Natural killer cell (primary cell): ENCODE results near the gene MAX. TPM values are rescaled to one million over a fixed set of nuclear protein-coding genes. Genes with fewer than 3 reads are reported as not detected.

Experiments
- ATAC-seq, 3 donors: fragments of 150-1000 bp in 2 of 3; fragments of 200-7000 bp in 1 of 3; cut with Tn5 transposase; 1 replicate in 1 of 3; 2 replicates in 2 of 3; pipeline ENCODE4 v1.10.0; 2021; ENCODE audit warnings: mild to moderate bottlenecking in 2 of 3, moderate library complexity in 2 of 3
- DNase-seq, 2 donors: peaks; one replicate each; pipeline versions ENCODE4 v3.0.0 to v3.0.0-alpha.2; 2013 to 2021; ENCODE audit warnings: mixed read lengths in 1 of 2
- H3K27ac ChIP-seq: one replicate; pipeline ENCODE4 v1.5.1; 2013; ENCODE audit warnings: mild to moderate bottlenecking, low read length
- H3K27me3 ChIP-seq: one replicate; pipeline ENCODE4 v1.6.1; 2013; ENCODE audit warnings: low read length; ENCODE audit not compliant: control insufficient read depth, insufficient read depth
- H3K36me3 ChIP-seq: one replicate; pipeline ENCODE4 v1.6.1; 2013; ENCODE audit warnings: low read length; ENCODE audit not compliant: control insufficient read depth, insufficient read depth
- H3K4me1 ChIP-seq: one replicate; pipeline ENCODE4 v1.6.1; 2013; ENCODE audit warnings: low read length; ENCODE audit not compliant: control insufficient read depth, insufficient read depth
- H3K4me3 ChIP-seq: one replicate; pipeline ENCODE4 v1.5.1; 2013; ENCODE audit warnings: low read length
- H3K9me3 ChIP-seq: one replicate; pipeline ENCODE4 v1.6.1; 2013; ENCODE audit warnings: low read length; ENCODE audit not compliant: control insufficient read depth, insufficient read depth
- H3K27ac Mint-ChIP-seq, 2 donors: one replicate each; pipeline ENCODE4 v1.8.0; 2022; ENCODE audit warnings: mild to moderate bottlenecking in 2 of 2, mixed read lengths in 2 of 2, moderate library complexity in 1 of 2
- H3K27me3 Mint-ChIP-seq, 2 donors: one replicate each; pipeline ENCODE4 v1.8.0; 2022; ENCODE audit warnings: low read depth in 2 of 2, mixed read lengths in 2 of 2
- H3K36me3 Mint-ChIP-seq: one replicate; pipeline ENCODE4 v1.8.0; 2022; ENCODE audit warnings: mixed read lengths
- H3K4me1 Mint-ChIP-seq, 2 donors: one replicate each; pipeline ENCODE4 v1.8.0; 2022; ENCODE audit warnings: mixed read lengths in 2 of 2
- H3K4me3 Mint-ChIP-seq: one replicate; pipeline ENCODE4 v1.8.0; 2022; ENCODE audit warnings: mild to moderate bottlenecking, moderate library complexity, mixed read lengths
- H3K9me3 Mint-ChIP-seq, 2 donors: one replicate each; pipeline ENCODE4 v1.8.0; 2022; ENCODE audit warnings: mixed read lengths in 2 of 2
- CTCF ChIP-seq: fragments of 200-600 bp; IDR thresholded peaks from one replicate; pipeline ENCODE4 v1.8.0; 2022; ENCODE audit warnings: antibody characterized with exemption
- WGBS: methylation state at CpG from one replicate; pipeline ENCODE4 v1.1.7; 2013; ENCODE audit warnings: missing lambda C conversion rate; ENCODE audit not compliant: insufficient coverage; 5-methylcytosine and 5-hydroxymethylcytosine counted together
- intact Hi-C: fragments of 100-400 bp; cut with micrococcal nuclease; formaldehyde crosslinking; loops from one replicate; pipeline ENCODE4 v1.14.2; 2022
- total RNA-seq, 4 donors: library from RNA; stranded (reverse); fragments of 120-200 nt in 1 of 4; gene quantifications; one replicate each; pipeline versions ENCODE4 v1.2.3 to v1.2.4, GENCODE V29; 2013 to 2022

Gene MAX
- total RNA-seq: 100 to 1,000 TPM; 162 to 208 (median 191) TPM
- total RNA-seq (2013): 143 TPM

GRCh38 chr14:65102441-65103149 is at the start of gene MAX:
MAX (minus strand) TSS chr14:65102517; CDS start chr14:65102339, 178 bp downstream.
- DNase-seq (peak; percentile 94 to 98), ATAC-seq (peak; percentile 85 to 97 (median 91))
- Mint-ChIP-seq H3K27ac (peak within 1 kb of the TSS; percentile 94 to 95), H3K36me3 (no peaks in the 10 kb centered on the region), H3K4me3 (peak within 1 kb of the TSS; percentile 96), H3K27me3 (peaks cover 0 to 4% of the 10 kb centered on the region in 2 donors), H3K9me3 (no peaks in the 10 kb centered on the region), H3K4me1 (peaks cover 37 to 47% of the 10 kb centered on the region in 2 donors)
- Histone ChIP-seq H3K36me3 (no peaks in the 10 kb centered on the region), H3K27me3 (peaks cover 7% of the 10 kb centered on the region), H3K27ac (peak within 1 kb of the TSS; percentile 94), H3K4me1 (peaks cover 19% of the 10 kb centered on the region), H3K4me3 (peak within 1 kb of the TSS; percentile 76), H3K9me3 (no peaks in the 10 kb centered on the region)
- TF ChIP-seq CTCF: no peak
- under 1% methylated on average over 51 of the region's 61 CpGs for WGBS
- intact Hi-C loops: loop anchor here (1.0 to 5.0 kb wide), 2 partner anchors 115 to 190 kb away; partner anchors contain the start of gene CHURC1

- intact Hi-C loops: no loop called here
- peaks cover 4 to 13% of the 10 kb centered on the region in 2 donors for H3K27me3 Mint-ChIP-seq
- H3K4me1 Mint-ChIP-seq: no peaks in the 10 kb centered on the region
- WGBS: 95% methylated on average over 6 of the region's 6 CpGs
- H3K4me1 ChIP-seq: no peaks in the 10 kb centered on the region
- H3K36me3 ChIP-seq: no peaks in the 10 kb centered on the region
- TF ChIP-seq CTCF: no peak
- H3K4me3 ChIP-seq: no peak overlapping the region
- H3K9me3 Mint-ChIP-seq: no peaks in the 10 kb centered on the region
- no peak overlapping the region for H3K27ac Mint-ChIP-seq
- no peak for DNase-seq
- ATAC-seq: no peak
- no peak overlapping the region for H3K4me3 Mint-ChIP-seq
- no peak overlapping the region for H3K27ac ChIP-seq
- no peaks in the 10 kb centered on the region for H3K9me3 ChIP-seq
- no peaks in the 10 kb centered on the region for H3K27me3 ChIP-seq
- no peaks in the 10 kb centered on the region for H3K36me3 Mint-ChIP-seq
Measured at GRCh38 chr14:65151609-65151956, 49.3 kb upstream of the MAX start.

- WGBS: 98% methylated on average over 7 of the region's 8 CpGs
- Histone ChIP-seq H3K27me3 (no peaks in the 10 kb centered on the region), H3K27ac (no peak overlapping the region), H3K9me3 (no peaks in the 10 kb centered on the region), H3K4me1 (no peaks in the 10 kb centered on the region), H3K36me3 (no peaks in the 10 kb centered on the region), H3K4me3 (no peak overlapping the region)
- TF ChIP-seq CTCF: no peak
- Mint-ChIP-seq H3K27ac (no peak overlapping the region), H3K9me3 (no peaks in the 10 kb centered on the region), H3K36me3 (no peaks in the 10 kb centered on the region), H3K27me3 (peaks cover 4 to 17% of the 10 kb centered on the region in 2 donors), H3K4me1 (no peaks in the 10 kb centered on the region), H3K4me3 (no peak overlapping the region)
- ATAC-seq (no peak), DNase-seq (no peak)
- intact Hi-C loops: no loop called here
Measured at GRCh38 chr14:65150898-65151608, 48.7 kb upstream of the MAX start.
